Measurements from ENCODE around the gene EOGT. TPM values are rescaled to one million over a fixed set of nuclear protein-coding genes. Genes with fewer than 3 reads are reported as not detected.
A peak's percentile ranks its signal among the peaks of the same experiment; 100 is the strongest.

Gene EOGT
- total RNA-seq, 2 experiments from 2014 or later: 5.9 to 10.8 TPM

DNA sequence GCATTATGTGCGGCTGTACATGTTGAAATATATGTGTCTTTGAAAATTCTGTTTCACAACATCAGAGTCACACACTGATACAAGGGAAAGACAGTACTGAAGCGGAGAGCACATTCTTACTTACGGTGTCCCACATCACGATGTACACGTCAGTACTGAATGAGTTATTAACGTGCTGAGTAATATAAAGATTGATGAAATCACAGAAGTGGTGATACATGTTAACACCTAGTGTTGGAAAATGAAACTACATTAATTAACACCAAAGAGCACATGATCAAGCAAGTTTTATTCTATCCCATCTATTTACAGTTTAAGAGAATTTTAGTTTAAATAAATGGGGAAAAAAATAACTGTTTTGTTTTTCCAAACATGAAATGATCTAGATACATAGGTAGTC lies 15.6 kb downstream of the EOGT start:
- no peak for DNase-seq (ENCODE audit: low spot score)
- ChIA-PET POLR2A (no interaction called here), CTCF (ENCODE audit: unreplicated experiment) (no interaction called here)
- Histone ChIP-seq H3K4me1 (ENCODE audit: insufficient read depth, low read length, poor library complexity, severe bottlenecking) (no peaks in the 10 kb centered on the region), H3K4me3 (ENCODE audit: low read depth, low read length, poor library complexity, severe bottlenecking) (no peak overlapping the region), H3K27ac (ENCODE audit: low read depth, low read length, poor library complexity, severe bottlenecking) (no peak overlapping the region), H3K4me2 (ENCODE audit: low read length) (no peak overlapping the region), H3K9me2 (ENCODE audit: insufficient read depth, low read length) (no peaks in the 10 kb centered on the region), H2AFZ (ENCODE audit: low read length) (no peak overlapping the region), H3K9me3 (ENCODE audit: low read length) (no peaks in the 10 kb centered on the region), H3K36me3 (ENCODE audit: insufficient read depth, low read length) (no peaks in the 10 kb centered on the region; the same call in 1 of the 2 replicates), H3K79me2 (ENCODE audit: insufficient read depth, low read depth, low read length) (no peaks in the 10 kb centered on the region), H4K20me1 (ENCODE audit: insufficient read depth, low read length) (no peaks in the 10 kb centered on the region)
- TF ChIP-seq, protein P1, sequence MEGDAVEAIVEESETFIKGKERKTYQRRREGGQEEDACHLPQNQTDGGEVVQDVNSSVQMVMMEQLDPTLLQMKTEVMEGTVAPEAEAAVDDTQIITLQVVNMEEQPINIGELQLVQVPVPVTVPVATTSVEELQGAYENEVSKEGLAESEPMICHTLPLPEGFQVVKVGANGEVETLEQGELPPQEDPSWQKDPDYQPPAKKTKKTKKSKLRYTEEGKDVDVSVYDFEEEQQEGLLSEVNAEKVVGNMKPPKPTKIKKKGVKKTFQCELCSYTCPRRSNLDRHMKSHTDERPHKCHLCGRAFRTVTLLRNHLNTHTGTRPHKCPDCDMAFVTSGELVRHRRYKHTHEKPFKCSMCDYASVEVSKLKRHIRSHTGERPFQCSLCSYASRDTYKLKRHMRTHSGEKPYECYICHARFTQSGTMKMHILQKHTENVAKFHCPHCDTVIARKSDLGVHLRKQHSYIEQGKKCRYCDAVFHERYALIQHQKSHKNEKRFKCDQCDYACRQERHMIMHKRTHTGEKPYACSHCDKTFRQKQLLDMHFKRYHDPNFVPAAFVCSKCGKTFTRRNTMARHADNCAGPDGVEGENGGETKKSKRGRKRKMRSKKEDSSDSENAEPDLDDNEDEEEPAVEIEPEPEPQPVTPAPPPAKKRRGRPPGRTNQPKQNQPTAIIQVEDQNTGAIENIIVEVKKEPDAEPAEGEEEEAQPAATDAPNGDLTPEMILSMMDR (conservative IDR thresholded peaks at IDR 0.05; ENCODE audit: low read length): 0 out of 2 replicates have a peak, but pooled peaks have one; percentile 22
- no peak for TF ChIP-seq EZH2phosphoT487 (IDR thresholded peaks at IDR 0.05; ENCODE audit: borderline replicate concordance, low read depth, low read length)
- intact Hi-C loops (cut with micrococcal nuclease; ENCODE audit: unreplicated experiment): no loop called here
- no TSS peak for BruUV-seq (replicated peaks)

DNA sequence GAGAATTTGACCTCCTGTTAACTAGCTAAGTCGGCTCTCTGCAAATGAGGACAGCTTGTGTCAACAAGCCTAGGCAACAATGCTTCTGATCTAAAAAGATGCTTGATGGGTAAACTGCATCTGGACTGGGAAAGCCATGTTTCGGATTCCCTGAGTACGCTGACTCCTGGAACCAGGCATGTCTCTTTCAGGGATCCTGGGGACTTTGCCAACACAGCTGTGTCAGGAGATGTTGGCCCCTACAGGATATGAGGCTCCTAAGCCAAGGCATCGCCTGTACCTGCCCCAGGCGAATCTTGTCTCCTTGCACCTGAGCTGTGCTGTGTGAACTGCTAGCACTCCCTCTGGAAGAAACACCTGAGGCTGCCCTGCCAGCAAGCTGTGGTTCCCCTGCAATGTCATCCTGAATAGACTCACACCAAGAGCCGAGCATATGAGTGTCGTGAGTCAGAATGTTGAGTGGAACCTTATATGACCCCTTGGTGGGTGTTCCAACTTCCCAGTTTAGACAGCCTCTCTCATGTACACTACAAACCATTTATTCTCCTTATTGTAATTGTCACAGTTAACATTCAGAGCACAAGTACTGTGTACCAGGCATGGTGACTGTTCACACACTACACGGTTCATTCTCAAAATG lies 17.0 kb downstream of the EOGT start:
- POLR2A ChIA-PET: no interaction called here
- intact Hi-C loops (cut with micrococcal nuclease; ENCODE audit: unreplicated experiment): no loop called here
- CTCF ChIA-PET (ENCODE audit: unreplicated experiment): no interaction called here

DNA sequence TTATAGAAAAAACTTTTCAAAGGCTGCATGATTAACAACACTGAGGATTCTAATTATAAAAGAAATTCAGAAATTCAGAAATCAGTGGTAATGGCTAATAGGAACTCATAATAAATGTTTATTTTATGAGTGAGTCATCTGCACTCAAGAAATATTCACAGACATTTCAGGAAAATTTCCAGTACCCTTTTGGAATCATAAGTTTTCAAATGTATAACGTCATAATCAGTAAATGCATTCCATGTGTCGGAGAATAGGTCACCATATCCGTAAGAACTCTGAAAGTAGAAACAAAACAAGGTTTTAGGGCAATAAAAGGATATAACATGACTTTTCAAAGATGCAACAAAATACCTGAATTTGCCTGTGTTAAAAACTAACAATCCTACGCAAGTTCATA lies 24.7 kb downstream of the EOGT start:
- DNase-seq (ENCODE audit: low spot score): no peak
- no peaks in the 10 kb centered on the region for H3K9me3 ChIP-seq (ENCODE audit: low read length)
- H3K4me1 ChIP-seq (ENCODE audit: insufficient read depth, low read length, poor library complexity, severe bottlenecking): no peaks in the 10 kb centered on the region
- H3K4me2 ChIP-seq (ENCODE audit: low read length): no peak overlapping the region
- H3K27ac ChIP-seq (ENCODE audit: low read depth, low read length, poor library complexity, severe bottlenecking): no peak overlapping the region
- H2AFZ ChIP-seq (ENCODE audit: low read length): no peak overlapping the region
- CTCF ChIA-PET (ENCODE audit: unreplicated experiment): no interaction called here
- intact Hi-C loops (cut with micrococcal nuclease; ENCODE audit: unreplicated experiment): no loop called here
- POLR2A ChIA-PET: no interaction called here
- no peaks in the 10 kb centered on the region for H3K9me2 ChIP-seq (ENCODE audit: insufficient read depth, low read length)
- no peaks in the 10 kb centered on the region; the same call in 1 of the 2 replicates for H3K36me3 ChIP-seq (ENCODE audit: insufficient read depth, low read length)
- no peaks in the 10 kb centered on the region for H4K20me1 ChIP-seq (ENCODE audit: insufficient read depth, low read length)
- no TSS peak for BruUV-seq (replicated peaks)
- H3K79me2 ChIP-seq (ENCODE audit: insufficient read depth, low read depth, low read length): no peaks in the 10 kb centered on the region
- no peak overlapping the region for H3K4me3 ChIP-seq (ENCODE audit: low read depth, low read length, poor library complexity, severe bottlenecking)
- TF ChIP-seq, protein P1 (conservative IDR thresholded peaks at IDR 0.05; ENCODE audit: low read length): no peak
- TF ChIP-seq EZH2phosphoT487 (IDR thresholded peaks at IDR 0.05; ENCODE audit: borderline replicate concordance, low read depth, low read length): no peak

More for the DNA sequence above, 17.0 kb downstream of the EOGT start:
- H3K4me2 ChIP-seq (ENCODE audit: low read length): no peak overlapping the region
- no peaks in the 10 kb centered on the region for H3K79me2 ChIP-seq (ENCODE audit: insufficient read depth, low read depth, low read length)
- no peak overlapping the region for H3K4me3 ChIP-seq (ENCODE audit: low read depth, low read length, poor library complexity, severe bottlenecking)
- DNase-seq (ENCODE audit: low spot score): no peak
- H3K4me1 ChIP-seq (ENCODE audit: insufficient read depth, low read length, poor library complexity, severe bottlenecking): no peaks in the 10 kb centered on the region
- no peaks in the 10 kb centered on the region; the same call in 1 of the 2 replicates for H3K36me3 ChIP-seq (ENCODE audit: insufficient read depth, low read length)
- no peak overlapping the region for H3K27ac ChIP-seq (ENCODE audit: low read depth, low read length, poor library complexity, severe bottlenecking)
- BruUV-seq (replicated peaks): no TSS peak
- H4K20me1 ChIP-seq (ENCODE audit: insufficient read depth, low read length): no peaks in the 10 kb centered on the region
- no peaks in the 10 kb centered on the region for H3K9me2 ChIP-seq (ENCODE audit: insufficient read depth, low read length)
- TF ChIP-seq, protein P1 (conservative IDR thresholded peaks at IDR 0.05; ENCODE audit: low read length): no peak
- no peak for TF ChIP-seq EZH2phosphoT487 (IDR thresholded peaks at IDR 0.05; ENCODE audit: borderline replicate concordance, low read depth, low read length)
- no peak overlapping the region for H2AFZ ChIP-seq (ENCODE audit: low read length)
- H3K9me3 ChIP-seq (ENCODE audit: low read length): no peaks in the 10 kb centered on the region
